ENCODE results near the gene CELF4. TPM values are rescaled to one million over a fixed set of nuclear protein-coding genes. Genes with fewer than 3 reads are reported as not detected.

The CELF4 gene
- polyA plus RNA-seq, 1 experiment = not detected

DNA sequence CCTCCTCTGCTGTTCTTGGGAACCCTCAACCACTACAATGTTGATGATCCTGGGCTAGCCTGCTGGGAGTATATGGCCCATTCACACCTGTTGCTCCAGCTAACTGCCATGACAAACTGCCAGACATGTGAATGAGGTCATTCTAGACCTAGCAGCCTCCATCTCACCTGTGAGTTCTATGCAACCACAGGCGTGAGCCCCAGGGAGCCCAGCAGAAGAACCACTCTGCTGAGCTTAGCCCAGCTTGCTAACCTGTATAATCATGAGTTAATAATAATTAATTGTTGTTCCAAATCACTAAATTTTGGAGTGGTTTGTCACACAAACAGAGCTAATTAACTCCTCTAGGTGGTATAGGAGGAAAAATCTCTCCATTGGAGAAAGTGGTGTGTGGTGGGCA is 24.7 kb upstream of the CELF4 start:
- CTCF ChIA-PET = no interaction called here
- TF ChIP-seq, protein P1, sequence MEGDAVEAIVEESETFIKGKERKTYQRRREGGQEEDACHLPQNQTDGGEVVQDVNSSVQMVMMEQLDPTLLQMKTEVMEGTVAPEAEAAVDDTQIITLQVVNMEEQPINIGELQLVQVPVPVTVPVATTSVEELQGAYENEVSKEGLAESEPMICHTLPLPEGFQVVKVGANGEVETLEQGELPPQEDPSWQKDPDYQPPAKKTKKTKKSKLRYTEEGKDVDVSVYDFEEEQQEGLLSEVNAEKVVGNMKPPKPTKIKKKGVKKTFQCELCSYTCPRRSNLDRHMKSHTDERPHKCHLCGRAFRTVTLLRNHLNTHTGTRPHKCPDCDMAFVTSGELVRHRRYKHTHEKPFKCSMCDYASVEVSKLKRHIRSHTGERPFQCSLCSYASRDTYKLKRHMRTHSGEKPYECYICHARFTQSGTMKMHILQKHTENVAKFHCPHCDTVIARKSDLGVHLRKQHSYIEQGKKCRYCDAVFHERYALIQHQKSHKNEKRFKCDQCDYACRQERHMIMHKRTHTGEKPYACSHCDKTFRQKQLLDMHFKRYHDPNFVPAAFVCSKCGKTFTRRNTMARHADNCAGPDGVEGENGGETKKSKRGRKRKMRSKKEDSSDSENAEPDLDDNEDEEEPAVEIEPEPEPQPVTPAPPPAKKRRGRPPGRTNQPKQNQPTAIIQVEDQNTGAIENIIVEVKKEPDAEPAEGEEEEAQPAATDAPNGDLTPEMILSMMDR (IDR thresholded peaks at IDR 0.05; ENCODE audit: low read depth, low read length) = no peak
- no peak for DNase-seq (ENCODE audit: low read depth, low spot score)
- H3K4me3 ChIP-seq (ENCODE audit: low read depth, low read length) = no peak overlapping the region
- H3K27me3 ChIP-seq (ENCODE audit: control insufficient read depth, insufficient read depth, low read length) = no peaks in the 10 kb centered on the region
- POLR2A ChIA-PET = no interaction called here
- no peaks in the 10 kb centered on the region; the same call in 1 of the 2 replicates for H3K9me3 ChIP-seq (ENCODE audit: control insufficient read depth, insufficient read depth, low read length)
- no peak overlapping the region for H3K27ac ChIP-seq (ENCODE audit: low read depth, low read length)

DNA sequence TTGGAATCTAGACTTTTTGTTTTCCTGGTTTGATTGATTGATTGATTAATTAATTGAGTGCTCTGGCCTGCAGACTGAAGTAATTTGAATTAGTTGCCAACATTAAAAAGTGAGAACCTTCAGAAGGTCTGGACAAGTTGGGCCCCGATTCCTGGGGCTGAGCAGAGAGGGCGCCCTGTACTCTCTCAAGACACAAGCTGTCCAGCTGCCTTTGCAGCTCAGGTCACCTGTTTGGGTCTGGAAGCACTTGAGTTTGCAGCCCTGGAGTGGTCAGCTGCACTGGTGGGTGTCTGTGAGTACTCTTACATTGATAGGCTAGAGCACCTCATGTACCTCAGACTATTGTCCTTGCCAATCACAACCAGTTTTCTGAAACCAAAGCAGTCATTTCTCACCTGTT is 22.7 kb upstream of the CELF4 start:
- ChIA-PET POLR2A (no interaction called here), CTCF (no interaction called here)
- Histone ChIP-seq H3K4me3 (ENCODE audit: low read depth, low read length) (no peak overlapping the region), H3K27me3 (ENCODE audit: control insufficient read depth, insufficient read depth, low read length) (no peaks in the 10 kb centered on the region), H3K9me3 (ENCODE audit: control insufficient read depth, insufficient read depth, low read length) (no peaks in the 10 kb centered on the region), H3K27ac (ENCODE audit: low read depth, low read length) (no peak overlapping the region)
- TF ChIP-seq, protein P1 (IDR thresholded peaks at IDR 0.05; ENCODE audit: low read depth, low read length) = no peak
- DNase-seq (ENCODE audit: low read depth, low spot score) = no peak

DNA sequence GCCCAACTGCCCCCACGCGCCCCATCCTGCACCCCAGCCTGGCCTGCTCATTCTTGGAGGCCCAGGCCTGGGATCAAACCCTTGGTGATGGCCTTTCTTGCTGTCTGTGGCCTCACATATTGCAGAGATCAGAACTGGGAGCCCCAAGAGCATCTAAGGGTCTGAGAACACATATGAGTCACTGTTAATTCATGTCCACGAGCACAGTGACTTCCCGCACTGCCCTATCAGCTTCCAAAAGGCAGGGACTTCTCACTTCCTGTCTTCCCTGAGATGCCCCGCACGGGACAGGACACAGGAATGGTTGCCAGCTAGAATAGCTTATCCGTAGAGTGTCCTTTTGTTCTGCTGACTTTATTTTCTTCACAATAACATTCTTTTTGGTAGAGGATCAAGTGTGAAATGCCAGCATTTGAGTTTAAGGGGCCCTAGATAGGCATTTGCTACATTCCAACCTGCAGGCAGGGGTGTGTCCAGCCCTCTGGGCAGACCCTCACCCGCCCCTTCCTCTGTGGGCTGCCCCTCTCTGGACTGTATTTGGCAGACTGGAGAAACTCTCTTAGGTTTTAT is 21.1 kb upstream of the CELF4 start:
- no peaks in the 10 kb centered on the region for H3K9me3 ChIP-seq (ENCODE audit: control insufficient read depth, insufficient read depth, low read length)
- H3K27ac ChIP-seq (ENCODE audit: low read depth, low read length) = no peak overlapping the region
- no peak overlapping the region for H3K4me3 ChIP-seq (ENCODE audit: low read depth, low read length)
- TF ChIP-seq, protein P1 (IDR thresholded peaks at IDR 0.05; ENCODE audit: low read depth, low read length) = no peak
- ChIA-PET CTCF (no interaction called here), POLR2A (no interaction called here)
- DNase-seq (ENCODE audit: low read depth, low spot score) = no peak
- no peaks in the 10 kb centered on the region for H3K27me3 ChIP-seq (ENCODE audit: control insufficient read depth, insufficient read depth, low read length)

DNA sequence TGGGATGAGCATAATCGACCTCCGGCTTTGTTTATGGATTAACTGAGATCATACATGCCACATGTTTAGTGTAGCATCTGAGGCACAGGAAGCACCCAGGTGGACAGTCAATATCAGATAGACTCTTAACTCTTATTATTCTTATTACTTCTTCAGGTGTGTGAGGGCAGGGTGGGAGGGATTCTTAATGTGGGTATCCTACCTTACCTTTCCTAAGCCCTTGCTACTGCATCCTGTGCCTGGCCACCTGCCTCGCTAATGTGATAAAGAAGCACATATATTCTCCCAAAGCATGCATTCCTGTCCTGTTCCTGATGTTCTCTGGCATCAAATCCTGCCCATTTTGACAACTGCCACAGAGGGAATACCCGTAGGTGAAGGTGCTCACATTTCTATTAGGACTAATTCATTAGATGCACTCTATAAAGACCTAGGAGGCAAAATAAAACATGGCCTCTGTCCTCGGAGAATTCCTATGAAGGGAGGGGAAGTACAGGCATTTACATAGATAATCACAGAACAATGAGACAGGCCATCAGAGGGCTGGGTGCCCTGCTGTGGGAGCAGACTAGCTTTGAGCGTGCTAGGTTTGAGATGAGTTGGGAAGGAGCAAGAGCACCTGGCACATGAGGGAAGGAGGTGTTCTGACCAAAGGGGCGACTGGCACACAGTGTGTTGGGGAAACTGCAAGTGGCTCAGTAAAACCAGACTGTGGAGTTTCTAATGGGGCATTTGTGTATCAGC is 19.5 kb upstream of the CELF4 start:
- Histone ChIP-seq H3K4me3 (ENCODE audit: low read depth, low read length) (no peak overlapping the region), H3K27me3 (ENCODE audit: control insufficient read depth, insufficient read depth, low read length) (no peaks in the 10 kb centered on the region), H3K9me3 (ENCODE audit: control insufficient read depth, insufficient read depth, low read length) (no peaks in the 10 kb centered on the region), H3K27ac (ENCODE audit: low read depth, low read length) (no peak overlapping the region)
- no peak for DNase-seq (ENCODE audit: low read depth, low spot score)
- TF ChIP-seq, protein P1 (IDR thresholded peaks at IDR 0.05; ENCODE audit: low read depth, low read length) = no peak
- ChIA-PET CTCF (no interaction called here), POLR2A (no interaction called here)

DNA sequence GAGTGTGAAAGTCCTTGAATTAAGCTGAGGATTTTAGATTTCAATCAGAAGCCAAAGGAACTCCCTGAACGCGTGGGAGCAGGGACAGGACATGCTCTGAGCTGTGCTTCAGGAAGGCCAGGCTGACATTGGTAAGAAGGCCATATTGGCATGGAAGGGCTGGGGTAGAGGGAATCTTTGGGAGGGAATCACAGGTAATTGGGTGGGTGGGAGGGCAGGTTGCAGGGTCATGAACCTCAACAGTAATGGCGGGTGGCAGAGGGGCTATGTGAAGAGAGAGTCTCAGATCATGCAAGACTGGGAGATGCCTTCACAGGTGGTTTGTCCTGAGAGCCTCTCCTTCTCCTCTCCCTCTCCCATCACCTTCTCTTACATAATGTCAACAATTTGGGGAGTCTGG is 18.6 kb upstream of the CELF4 start:
- DNase-seq (ENCODE audit: low read depth, low spot score) = no peak
- Histone ChIP-seq H3K27me3 (ENCODE audit: control insufficient read depth, insufficient read depth, low read length) (no peaks in the 10 kb centered on the region), H3K27ac (ENCODE audit: low read depth, low read length) (no peak overlapping the region), H3K9me3 (ENCODE audit: control insufficient read depth, insufficient read depth, low read length) (no peaks in the 10 kb centered on the region), H3K4me3 (ENCODE audit: low read depth, low read length) (no peak overlapping the region)
- ChIA-PET CTCF (no interaction called here), POLR2A (no interaction called here)
- TF ChIP-seq, protein P1 (IDR thresholded peaks at IDR 0.05; ENCODE audit: low read depth, low read length) = no peak

Measured in AG04450 (cell line).